HL-60 (cell line): ENCODE results near the gene LGALS3.

Experiments used
- POLR2AphosphoS5 ChIP-seq: IDR thresholded peaks from 2 replicates; pipeline ENCODE4 v1.6.1; 2012; ENCODE audit warnings: low read depth
- TF ChIP-seq, protein P1 (sequence below): IDR thresholded peaks from one replicate; pipeline ENCODE4 v1.5.1; 2011; ENCODE audit warnings: low read length, control low read depth, inconsistent platforms; ENCODE audit not compliant: insufficient read depth

- TF ChIP-seq, protein P1, sequence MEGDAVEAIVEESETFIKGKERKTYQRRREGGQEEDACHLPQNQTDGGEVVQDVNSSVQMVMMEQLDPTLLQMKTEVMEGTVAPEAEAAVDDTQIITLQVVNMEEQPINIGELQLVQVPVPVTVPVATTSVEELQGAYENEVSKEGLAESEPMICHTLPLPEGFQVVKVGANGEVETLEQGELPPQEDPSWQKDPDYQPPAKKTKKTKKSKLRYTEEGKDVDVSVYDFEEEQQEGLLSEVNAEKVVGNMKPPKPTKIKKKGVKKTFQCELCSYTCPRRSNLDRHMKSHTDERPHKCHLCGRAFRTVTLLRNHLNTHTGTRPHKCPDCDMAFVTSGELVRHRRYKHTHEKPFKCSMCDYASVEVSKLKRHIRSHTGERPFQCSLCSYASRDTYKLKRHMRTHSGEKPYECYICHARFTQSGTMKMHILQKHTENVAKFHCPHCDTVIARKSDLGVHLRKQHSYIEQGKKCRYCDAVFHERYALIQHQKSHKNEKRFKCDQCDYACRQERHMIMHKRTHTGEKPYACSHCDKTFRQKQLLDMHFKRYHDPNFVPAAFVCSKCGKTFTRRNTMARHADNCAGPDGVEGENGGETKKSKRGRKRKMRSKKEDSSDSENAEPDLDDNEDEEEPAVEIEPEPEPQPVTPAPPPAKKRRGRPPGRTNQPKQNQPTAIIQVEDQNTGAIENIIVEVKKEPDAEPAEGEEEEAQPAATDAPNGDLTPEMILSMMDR = no peak
- no peak for TF ChIP-seq POLR2AphosphoS5
These were observed 10.9 kb downstream of the LGALS3 start for GRCh38 chr14:55139696-55140509.
